RPMI7951 (cell line): ENCODE results near the gene CPAMD8. TPM values are rescaled to one million over a fixed set of nuclear protein-coding genes. Genes with fewer than 3 reads are reported as not detected.
"Not testable (repeated sequence)": the region's sequence is repeated elsewhere in the genome, so short reads cannot be mapped to it uniquely, and the experiment has no call there.

Source experiments
- DNase-seq: peaks from one replicate; pipeline ENCODE4 v3.0.0-alpha.2; 2012; ENCODE audit warnings: low read depth
- total RNA-seq: library from RNA; depleted of rRNA; stranded (reverse); fragments of >200 nt; shearing (Covaris generic); gene quantifications from 2 replicates; pipeline ENCODE4 v1.2.3, GENCODE V29; 2014

The CPAMD8 gene
- total RNA-seq, 1 experiment from 2014 or later, result 2.6 TPM

DNA sequence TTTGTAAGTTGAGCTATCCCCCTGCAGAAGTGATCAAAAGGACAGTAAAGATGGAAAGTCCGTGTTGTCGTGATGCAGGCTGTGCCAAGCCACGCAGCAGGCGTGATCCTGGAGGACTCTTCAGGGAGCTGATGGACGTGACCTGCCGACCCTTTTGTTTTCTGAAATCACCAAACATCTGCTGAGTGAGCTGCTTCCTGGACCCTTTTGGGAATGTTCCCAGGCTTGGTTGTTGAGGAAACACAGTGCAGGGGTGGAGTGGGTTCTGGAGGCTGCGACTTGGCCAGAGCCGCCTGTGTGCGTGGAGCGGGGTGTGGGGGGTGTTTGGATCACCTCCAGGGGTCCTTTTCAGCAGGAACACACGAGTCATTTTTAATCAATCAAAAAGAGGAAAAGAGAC is 15.4 kb upstream of the CPAMD8 start:
- DNase-seq, result peak; percentile 11

DNA sequence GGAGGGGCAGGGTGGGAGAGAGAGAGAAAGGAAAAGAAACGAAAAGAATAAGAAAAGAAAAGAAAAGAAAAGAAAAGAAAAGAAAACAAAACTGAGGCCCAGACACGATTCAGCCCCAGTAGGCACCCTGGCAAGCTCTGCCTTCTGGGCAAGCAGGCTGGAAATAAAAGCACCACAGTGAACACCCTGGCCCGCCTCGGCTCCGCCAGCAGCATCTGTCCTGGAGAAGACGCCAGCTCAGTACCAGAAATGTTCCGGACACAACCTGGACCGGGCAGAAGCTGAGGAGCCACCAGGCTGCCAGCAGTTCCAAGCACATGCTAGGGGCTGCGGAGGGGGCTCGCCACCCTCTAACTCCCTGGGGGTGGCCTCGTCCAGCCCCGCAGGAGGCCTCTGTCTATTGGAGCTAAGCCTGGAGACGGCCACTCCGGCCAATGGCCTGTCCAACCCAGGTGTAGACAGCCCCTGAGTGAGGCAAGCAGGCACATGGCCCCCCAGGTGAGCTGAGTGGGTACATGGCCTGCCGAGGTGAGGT is 11.4 kb upstream of the CPAMD8 start:
- peak; percentile 11 for DNase-seq

DNA sequence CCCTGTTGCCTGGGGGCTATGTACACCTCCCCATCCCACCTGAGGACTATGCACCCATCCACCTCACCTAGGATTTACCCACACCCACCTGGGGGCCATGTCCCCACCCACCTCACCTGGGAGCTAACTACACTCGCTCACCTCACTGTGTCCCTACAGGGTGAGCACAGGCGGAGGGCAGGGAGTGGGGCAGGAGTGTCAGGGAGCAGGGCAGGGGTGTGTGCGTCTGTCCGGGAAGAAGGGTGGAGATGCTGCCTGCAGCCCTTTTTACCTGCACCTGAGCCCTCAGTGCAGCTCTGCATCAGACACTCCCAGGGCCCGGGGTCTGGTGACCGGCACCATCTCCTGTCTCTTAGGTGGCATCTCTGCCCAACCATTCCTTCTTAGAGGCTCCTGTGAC is 10.6 kb upstream of the CPAMD8 start:
- DNase-seq, result no peak

DNA sequence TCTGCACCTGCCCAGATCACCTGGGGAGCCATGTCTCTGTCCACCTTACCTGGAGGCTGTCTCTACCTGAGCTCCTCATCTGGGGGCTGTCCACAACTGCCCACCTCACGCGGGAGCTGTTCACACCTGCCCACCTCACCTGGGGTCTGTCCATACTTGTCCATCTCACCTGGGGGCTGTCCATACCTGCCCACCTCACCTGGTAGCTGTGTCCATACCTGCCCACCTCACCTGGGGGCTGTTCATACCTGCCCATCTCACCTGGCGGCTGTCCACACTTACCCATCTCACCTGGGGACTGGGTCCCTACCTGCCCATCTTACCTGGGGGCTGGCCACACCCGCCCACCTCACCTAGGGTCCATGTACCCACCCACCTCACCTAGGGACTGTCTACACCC is 10.0 kb upstream of the CPAMD8 start:
- no peak for DNase-seq

DNA sequence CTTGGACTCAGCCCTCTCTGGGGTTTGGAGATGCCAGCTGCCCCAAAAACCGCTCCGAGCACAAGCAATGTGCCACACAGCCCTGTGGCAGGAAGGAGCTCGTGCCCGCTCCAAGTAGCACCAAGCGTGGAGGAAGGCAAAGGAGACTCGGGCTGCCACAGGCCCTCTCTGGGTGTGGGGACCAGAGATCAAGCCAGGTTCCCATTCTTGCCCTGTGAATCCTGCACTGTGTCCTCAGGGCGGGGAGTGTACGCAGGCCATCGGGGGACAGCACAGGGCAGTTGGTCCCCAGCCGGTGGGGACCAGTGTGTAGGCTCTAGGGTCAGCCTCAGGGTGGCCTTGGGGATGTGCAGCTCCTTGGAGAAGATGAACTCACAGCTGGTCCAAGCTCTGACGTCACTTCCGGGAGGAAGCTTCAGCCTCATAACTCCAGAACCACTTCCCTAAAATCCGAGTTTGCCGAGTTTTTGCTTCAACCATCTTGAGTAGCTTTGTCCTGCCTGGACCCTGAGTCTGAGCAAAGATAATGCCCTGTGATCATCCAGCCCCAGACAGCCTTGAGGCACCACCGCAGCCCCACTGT is 9.3 kb upstream of the CPAMD8 start:
- DNase-seq, result peak; percentile 39

DNA sequence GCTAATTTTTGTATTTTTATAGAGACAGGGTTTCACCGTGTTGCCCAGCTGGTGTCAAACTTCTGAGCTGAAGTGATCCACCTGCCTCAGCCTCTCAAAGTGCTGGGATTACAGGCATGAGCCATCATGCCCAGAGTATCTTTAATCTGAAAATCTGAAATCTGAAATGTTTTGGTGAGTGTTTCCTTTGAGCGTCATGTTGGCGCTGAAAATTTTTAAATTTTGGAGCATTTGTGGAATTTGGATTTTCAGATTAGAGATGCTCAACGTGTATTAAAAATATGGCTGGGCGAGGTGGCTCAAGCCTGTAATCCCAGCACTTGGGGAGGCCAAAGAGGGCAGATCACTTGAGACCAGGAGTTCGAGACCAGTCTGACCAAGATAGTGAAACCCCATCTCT is 5.1 kb upstream of the CPAMD8 start:
- DNase-seq, result no peak

DNA sequence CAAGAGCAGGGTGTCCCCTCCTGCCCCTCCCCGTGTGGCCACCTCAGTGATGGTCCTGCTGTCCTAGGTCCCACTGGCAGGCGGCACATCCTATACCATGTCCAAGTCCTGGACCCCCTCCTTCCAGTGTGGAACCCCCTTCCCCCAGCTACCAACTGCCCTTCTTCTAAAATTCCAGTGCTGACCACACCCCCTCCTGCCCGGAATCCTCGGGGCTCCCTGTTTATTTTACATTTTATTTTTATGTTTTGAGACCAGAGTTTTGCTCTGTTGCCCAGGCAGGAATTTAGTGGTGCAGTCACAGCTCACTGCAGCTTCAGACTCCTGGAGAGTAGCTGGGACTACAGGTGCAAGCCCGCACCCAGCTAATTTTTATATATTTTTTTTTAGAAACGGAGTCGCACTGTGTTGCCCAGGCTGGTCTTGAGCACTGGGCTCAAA is 945 bp upstream of the CPAMD8 start:
- DNase-seq, result no peak

DNA sequence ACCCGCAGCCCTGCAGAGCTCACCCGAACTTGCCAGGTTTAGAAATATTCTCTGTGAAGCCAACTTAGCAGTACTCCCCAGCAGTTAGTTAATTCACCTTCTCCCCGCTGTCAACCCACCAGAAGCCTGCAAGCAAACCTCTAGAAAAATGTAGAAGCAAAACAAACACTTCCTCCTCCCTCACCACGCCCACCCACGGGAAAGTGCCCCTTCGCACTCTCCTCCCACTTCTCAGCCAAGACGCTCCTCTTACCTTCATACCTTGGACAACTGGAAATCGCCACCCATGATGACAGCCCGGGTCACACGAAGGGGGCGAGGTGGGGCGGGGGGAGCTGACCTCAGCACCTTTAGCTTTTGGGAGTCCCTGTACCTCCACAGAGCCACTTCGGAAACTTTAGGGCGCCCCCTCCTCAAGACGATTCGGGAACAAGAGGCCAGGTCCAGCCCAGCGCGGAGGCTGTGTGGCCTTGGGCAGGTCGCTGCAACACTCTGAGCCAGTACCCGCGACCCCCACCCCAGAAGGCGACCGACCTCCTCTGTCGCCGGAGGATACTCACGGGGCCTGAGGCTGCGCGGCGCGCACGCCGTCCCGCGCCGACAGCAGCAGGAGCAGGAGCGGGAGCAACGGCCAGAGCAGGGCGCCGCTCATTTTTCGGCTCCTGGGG is 485 bp downstream of the CPAMD8 start:
- DNase-seq, result no peak

DNA sequence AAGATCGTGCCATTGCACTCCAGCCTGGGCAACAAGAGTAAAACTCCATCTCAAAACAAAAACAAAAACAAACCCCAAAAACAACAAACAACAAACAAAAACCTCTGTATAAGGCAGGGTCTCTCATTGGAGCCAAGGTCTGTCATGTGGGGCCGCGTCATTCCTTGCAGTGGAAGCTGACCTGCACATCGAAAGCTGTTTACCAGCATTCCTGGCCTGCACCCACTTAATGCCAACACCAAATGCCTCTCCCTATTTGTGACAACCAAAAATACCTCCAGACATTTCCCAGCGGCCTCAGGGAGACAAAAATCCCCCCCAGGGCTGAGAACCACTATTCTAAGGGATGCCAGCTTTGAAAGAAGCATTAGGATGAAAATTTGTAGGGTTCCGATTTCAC is 1.2 kb downstream of the CPAMD8 start:
- DNase-seq, result no peak

DNA sequence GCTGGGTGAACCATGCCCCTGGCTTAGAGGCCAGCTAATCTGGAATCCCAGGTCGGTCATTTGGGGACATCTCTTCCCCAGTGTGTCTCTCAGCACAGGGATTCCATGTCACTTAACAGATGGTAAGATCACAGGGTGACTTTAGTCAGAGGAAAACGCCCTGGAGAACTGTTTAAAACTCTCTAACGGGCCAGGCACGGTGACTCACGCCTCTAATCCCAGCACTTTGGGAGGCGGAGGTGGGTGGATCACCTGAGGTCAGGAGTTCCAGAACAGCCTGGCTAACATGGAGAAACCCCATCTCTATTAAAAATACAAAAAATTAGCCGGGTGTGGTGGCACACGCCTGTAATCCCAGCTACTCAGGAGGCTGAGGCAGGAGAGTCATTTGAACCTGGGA is 1.7 kb downstream of the CPAMD8 start:
- not testable (repeated sequence) for DNase-seq

DNA sequence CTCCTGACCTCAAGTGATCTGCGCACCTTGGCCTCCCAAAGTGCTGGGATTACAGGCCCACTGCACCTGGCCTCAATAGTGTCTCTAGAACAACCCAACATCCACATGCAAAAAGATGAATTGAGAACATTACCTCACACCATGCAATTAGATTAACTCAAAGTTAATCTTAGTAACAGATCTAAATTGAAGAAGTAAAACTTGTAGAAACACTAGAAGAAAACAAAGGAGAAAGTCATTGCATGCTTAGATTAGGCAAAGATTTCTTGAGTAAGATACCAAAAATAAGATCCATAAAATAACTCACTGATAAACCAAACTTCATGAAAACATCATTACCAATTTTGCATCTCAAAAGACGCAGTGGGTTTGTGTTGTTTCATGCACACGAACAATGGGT is 2.8 kb downstream of the CPAMD8 start:
- DNase-seq, result no peak

DNA sequence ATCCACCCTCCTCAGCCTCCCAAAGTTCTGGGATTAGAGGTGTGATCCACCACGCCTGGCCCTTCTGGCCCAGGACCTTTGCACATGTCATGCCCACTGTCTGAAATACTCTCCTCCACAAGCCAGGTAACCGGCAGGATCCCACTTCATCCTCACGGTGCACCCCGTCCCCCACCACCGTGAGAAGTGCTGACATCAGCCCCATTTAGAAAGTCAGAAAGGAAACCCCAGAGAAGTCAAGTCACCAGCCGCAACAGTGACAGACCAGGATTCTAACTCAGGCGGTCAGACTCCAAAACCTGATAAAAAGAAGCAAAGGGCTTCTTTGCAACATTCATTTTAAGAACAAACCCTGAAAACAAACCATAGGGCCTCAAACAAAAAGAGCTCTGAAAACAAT is 3.9 kb downstream of the CPAMD8 start:
- DNase-seq, result no peak

DNA sequence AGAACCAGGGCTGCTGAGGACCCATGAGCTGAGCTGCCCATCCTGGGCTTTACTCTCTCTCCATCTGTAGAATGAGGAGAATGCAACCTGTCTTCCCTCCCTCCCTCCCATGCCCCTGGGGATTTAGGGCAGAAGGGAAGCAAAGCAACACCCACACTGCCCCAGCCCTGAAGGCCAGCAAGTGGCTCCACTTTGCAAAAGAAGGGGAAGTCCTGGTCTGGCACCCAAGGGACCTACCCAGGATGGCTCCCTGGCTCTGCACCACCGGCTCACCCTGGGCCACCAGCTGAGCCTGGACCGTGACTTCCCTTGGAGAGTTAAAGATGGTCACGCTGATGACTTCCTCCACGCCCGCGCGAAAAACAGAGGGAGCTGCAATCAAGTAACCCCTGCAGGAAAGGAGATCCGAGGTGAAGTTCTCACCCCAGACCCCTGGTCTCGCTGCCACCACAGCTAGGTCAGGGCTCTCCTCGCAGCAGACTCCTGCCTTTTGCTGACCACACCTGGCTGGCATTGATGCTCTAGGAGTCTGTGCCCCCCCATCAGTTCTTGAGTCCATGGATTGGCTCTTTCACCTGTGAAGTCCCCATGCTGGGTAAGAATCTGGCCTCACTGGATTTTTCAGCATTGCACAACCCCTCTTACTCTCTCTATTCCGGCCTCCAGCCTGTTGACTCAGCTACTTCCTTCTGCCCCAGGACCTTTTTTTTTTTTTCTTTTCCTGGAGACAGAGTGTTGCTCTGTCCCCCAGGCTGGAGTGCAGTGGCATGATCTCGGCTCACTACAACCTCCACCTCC is 4.6 kb downstream of the CPAMD8 start:
- DNase-seq, result peak; percentile 24

DNA sequence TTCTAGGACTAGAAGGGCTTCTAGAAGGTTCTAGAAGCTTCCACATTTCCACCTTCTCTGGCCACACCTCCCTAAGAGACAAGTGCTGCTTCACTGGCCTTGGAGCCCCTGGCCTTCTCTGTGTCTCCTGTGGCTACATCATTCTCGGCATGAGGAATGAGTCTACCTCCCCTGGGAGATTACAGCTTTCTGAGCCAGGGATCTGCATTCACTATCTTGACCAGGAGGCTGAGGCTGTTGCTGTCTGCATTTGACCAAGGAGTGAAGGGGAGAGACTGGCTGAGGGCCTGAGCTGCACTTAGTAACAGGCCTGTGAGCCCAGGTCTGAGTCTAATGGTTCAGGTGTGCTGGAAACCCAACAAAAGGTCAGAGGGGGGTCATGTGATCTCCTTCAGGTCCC is 5.3 kb downstream of the CPAMD8 start:
- no peak for DNase-seq

DNA sequence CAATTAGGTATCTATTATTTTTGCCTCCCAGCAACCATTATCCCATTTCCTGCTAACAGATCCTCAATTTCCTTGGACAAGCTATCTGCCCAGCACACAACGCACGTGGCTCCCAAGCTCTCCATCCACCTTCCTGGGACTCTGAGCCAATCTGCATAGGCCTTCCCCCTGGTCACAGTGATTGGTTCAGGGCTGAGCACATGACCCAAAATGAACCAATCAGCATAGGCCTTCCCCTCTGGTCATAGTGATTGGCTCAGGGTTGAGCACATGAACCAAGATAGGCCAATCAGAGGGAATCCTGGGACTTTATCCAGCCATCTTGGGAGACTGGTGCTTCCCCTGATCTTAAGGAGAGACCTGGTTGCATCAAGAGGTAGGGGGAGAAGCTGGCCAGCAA is 5.8 kb downstream of the CPAMD8 start:
- DNase-seq, result peak; percentile 15

DNA sequence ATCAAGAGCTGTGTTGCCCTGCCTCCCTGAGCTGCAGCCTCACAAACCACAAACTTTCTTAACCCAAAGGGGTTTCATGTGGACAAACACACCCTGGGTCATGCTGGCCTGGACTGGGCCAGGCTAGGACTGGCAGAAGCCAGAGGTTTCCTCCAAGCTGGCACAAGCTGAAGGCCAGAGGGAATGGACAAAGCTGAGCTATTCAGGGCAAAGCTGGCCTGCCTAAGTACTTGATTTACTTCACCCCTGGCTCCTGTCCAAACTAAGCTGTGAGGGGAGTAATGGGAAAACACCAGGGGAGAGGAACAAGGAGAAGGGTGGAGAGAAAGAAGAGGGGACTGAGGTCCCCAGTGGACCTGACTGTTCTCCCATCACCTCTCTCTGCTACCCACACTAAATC is 6.2 kb downstream of the CPAMD8 start:
- no peak for DNase-seq

DNA sequence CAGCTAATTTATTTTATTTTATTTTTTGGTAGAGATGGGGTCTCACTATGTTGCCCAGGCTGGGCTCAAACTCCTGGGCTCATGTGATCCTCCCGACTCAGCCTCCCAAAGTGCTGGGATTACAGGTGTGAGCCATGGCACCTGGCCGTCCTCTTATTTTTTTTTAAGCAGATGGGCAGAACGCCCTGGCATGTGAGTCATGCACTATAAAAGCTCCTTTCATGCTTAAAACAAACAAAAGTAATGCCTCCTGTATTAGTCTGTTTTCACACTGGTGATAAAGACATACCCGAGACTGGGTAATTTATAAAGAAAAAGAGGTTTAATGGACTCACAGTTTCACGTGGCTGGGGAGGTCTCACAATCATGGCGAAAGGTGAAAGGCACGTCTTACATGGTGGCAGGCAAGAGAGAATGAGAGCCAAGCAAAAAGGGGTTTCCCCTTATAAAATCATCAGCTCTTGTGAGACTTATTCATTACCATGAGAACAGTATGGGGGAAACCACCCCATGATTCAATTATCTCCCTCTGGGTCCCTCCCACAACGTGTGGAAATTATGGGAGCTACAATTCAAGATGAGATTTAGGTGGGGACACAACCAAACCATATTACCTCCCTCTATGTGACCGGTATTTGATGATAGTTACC is 12.3 kb downstream of the CPAMD8 start:
- not testable (repeated sequence) for DNase-seq

DNA sequence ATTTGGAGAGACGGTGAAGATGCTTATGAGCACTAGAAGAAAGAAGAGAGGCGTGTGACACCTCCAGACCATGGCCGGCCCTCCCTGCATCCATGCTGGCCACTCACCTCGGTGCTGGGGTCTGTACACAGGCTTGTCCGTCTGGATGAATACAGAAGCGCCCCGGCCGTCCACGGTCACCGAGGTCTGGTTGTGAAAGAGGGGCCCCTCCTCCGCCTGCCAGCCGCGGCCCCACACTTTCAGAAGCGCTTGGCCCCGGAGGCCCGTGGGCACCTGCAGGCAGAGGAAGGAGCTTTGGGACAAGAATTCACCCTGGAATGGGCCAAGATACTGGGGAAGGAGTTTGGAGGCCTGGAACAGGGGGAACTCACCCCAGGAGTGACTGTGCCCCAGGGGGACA is 15.1 kb downstream of the CPAMD8 start:
- no peak for DNase-seq

DNA sequence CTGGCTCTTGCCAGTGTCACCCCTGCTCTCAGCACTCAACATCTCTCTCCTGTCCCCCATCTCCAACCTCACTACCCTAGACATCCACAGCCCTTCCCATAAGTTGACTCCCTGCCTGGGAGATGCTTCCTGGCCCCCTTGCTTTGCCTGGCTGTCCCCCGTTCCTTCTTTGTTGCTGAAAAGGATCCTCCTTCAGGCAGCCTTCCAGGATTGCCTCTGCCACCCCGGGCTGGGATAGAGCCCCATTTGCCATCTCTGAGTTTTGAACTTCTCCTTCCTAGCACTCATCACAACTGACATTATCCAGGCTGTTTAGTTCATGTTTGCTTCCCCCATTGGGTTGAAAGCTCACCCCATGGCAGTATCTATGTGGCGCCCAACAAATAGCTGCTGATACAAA is 20.0 kb downstream of the CPAMD8 start:
- DNase-seq, result no peak

DNA sequence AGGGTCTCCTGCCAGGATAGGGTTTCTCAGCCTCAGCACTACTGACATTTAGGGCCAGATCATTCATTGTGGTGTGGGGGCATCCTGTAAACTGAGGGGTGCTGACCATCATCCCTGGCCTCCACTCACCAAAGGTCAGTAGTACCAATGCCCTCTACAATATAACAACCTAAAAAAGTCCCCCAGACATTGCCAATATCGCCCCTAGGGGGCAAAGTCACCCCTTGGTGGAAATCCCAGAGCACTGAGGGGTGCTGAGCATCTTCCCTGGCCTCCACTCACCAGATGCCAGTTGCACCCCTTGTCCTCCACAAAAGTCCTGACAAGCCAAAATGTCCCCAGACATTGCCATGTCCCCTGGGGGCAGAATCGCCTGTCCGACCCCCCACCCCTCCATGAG is 21.6 kb downstream of the CPAMD8 start:
- no peak for DNase-seq

DNA sequence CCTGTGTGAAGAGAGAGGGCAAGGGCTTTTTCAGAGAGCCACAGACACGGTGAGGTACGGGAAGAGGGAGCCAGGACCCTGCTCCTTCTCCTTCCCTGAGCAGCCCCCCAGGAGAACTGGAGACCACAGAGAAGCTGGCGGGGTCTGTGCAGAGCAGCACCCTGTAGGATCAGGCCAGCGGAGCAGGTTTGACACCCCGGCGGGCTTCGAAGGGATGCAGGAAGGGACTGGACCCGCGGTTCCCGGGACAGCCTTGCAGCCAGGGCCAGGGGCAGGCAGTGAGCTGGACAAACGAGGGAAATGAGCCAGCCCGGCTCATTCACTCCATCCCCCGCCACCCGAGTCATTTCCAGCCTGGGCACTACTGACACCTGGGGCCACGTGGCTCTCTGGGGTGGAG is 22.2 kb downstream of the CPAMD8 start:
- DNase-seq, result no peak

DNA sequence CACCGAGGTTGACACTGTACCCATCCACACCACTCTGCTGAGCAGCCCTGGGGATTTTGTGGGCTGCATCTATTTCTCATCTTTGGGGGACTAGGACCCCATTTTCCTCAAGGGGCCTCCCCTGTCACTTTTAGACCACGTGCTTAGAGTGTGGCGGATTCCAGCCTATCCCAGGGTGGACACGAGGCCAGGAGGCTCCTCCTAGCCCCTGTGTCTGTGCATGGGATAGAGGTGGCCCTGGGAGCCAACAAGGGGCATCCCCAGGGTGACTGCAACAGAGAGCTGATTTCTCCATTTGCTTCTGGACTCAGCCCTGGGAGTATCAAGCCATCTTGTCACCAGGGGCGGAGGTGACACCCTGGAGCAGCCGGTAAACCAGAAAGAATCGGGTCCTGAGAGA is 24.2 kb downstream of the CPAMD8 start:
- no peak for DNase-seq
